Measurements from ENCODE around the gene PDE4D.

DNA sequence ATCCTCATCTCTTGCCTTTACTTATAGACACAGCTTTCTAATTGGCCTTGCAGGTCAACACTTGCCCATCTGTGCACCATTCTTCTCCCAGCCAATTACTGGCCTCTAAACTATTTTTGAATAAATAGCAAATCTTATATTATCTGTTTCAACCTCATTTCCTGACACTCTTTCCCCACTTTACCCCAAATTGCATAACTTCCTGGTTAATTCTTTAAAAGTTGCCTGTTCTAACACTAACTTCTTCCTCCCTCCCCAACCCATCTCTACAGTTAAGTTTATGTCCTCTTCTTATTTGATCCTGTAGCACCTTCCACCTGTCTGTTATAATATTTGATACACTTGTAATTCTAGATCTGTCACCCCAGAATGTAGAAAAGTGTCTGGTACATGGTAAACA, 372.1 kb downstream of the PDE4D start:
- TF ChIP-seq, protein P1, sequence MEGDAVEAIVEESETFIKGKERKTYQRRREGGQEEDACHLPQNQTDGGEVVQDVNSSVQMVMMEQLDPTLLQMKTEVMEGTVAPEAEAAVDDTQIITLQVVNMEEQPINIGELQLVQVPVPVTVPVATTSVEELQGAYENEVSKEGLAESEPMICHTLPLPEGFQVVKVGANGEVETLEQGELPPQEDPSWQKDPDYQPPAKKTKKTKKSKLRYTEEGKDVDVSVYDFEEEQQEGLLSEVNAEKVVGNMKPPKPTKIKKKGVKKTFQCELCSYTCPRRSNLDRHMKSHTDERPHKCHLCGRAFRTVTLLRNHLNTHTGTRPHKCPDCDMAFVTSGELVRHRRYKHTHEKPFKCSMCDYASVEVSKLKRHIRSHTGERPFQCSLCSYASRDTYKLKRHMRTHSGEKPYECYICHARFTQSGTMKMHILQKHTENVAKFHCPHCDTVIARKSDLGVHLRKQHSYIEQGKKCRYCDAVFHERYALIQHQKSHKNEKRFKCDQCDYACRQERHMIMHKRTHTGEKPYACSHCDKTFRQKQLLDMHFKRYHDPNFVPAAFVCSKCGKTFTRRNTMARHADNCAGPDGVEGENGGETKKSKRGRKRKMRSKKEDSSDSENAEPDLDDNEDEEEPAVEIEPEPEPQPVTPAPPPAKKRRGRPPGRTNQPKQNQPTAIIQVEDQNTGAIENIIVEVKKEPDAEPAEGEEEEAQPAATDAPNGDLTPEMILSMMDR (IDR thresholded peaks at IDR 0.05) = no peak
- no peak for TF ChIP-seq ZFX (IDR thresholded peaks at IDR 0.05; ENCODE audit: borderline replicate concordance)

All from 22Rv1 (cell line).